ENCODE results near the gene MCCC2. TPM values are rescaled to one million over a fixed set of nuclear protein-coding genes. Genes with fewer than 3 reads are reported as not detected.

The MCCC2 gene
- total and polyA plus RNA-seq, 2 of the 8 experiments (the other 6 are each of a cell fraction or from before 2014, with no cell fraction given): 71.7 to 86.6 TPM

- TF ChIP-seq CHD7 (IDR thresholded peaks at IDR 0.05; ENCODE audit: insufficient replicate concordance, low read length) (no peak), NANOG (IDR thresholded peaks at IDR 0.05; ENCODE audit: insufficient read depth, low read depth, low read length, poor library complexity, severe bottlenecking) (no peak), HDAC2 (IDR thresholded peaks at IDR 0.05; ENCODE audit: borderline replicate concordance in 1 of 2, low read depth in 2 of 2, low read length in 2 of 2) (no peak), BCL11A (IDR thresholded peaks at IDR 0.05; ENCODE audit: low read depth in 2 of 2, low read length in 2 of 2) (no peak), SIN3A (conservative IDR thresholded peaks at IDR 0.05 in 1 of 2, IDR thresholded peaks at IDR 0.05 in 1 of 2; ENCODE audit: low read depth in 1 of 2, low read length in 2 of 2) (no peak)
Observed at GRCh38 chr5:71693828-71694427, 106.8 kb downstream of the MCCC2 start (continued).

Measured in H1 (cell line).